NCI-H748 (cell line): Measurements from ENCODE around the gene MTG1.
"Not testable (repeated sequence)": the region's sequence is repeated elsewhere in the genome, so short reads cannot be mapped to it uniquely, and the experiment has no call there.

Source experiments
- DNase-seq: peaks from one replicate; lab custom pipeline; 2025; ENCODE audit not compliant: unreplicated experiment; lab: John Stamatoyannopoulos, UW

Gene MTG1

DNA sequence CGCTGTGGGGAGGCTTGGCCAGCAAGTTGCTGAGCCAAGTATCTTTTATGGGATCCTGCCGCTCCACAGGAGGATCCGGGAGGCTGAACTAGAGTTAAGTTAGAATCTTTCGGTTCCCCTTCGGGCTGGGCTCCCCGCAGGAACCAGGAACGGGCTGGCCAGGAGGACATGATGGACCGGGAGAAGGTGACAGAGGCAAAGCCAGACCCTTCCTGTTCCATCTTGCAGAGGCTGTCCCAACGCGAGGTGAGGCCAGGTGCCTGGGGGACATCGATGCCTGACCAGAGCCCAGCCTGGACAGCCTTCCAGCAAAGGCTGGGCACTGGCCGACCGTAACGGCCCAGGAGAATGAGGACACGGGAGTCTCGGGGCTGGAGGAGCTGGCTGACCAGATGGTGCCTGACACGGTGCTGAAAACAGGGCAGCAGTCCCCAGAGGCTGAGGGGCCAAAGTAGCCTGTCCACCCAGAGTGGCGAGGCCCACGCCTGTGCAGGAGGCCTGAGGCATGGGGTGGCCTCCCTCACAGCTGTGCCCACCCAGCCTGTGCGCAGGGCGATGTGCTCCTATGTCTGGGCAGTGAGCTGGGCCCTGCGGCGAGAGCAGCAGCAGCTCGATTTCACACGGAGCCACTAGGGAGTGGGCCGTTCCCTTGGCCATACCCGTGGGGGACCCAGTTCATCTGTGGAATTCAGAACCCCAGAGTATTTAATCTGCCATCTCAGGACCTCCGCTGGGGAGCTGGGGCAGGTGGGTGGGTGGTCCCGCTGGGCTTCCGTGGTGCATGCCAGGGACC, 16.7 kb upstream of the MTG1 start:
- DNase-seq = no peak

DNA sequence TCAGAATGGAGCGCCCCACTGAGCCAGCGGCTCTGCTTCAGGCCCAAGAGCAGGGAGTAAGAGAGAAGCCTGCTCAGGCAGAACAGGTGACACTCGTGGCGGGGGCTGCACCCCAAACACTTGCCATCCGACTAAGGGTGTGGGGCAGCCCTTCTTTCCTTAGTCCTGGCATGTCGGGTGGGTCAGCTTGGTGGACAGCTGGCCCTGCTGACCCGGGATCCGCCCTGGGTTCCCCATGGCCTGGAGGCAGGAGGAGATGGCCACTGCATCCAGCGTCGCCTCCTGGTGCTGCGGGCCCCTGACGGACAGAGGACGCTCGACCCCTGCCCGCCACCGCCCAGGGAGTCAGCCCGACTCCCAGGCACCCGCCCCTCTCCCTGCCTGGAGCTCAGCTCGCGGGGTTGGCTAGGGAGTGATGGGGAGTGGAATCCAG, 16.1 kb upstream of the MTG1 start:
- DNase-seq = no peak

DNA sequence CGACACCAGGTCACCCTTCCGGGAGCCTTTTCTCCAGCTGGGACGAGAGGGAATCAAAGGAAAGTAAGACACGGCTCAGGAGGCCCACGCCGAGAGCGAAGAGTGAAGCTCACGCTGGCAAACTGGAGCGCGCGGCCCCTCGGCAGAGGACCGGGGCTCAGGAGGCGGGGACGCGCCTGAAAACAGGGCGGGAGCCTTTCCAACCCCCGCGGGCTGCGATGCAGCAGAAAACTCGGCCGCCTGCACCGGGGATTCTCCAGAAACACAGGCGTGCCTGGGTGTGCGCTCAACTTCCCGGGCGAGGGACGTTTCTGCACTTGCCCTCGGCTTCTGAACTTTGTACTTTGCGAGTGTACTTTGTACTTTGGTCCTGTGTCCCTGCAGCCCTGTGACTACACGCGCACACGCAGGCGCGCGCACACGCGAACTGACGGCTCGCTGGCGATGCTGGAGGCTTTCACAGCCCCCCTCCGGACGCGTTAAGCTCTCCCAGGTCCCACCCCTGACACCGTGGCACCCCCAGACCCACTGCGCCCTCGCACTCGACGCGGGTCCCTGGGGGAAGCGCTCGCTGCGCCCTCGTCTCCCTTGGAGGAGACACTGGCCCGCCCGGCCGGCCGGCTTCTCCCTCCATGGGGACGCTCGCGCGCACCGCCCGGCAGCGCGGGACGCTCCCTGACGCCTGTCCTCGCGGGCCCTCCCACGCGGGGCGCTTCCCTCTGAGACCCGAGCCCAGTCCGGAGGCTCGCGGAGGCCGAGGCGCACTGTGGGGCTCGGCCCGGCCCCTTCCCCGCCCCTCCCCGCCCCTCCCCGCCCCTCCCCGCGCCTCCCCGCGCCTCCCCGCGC, 15.5 kb upstream of the MTG1 start:
- peak; percentile 62 for DNase-seq

DNA sequence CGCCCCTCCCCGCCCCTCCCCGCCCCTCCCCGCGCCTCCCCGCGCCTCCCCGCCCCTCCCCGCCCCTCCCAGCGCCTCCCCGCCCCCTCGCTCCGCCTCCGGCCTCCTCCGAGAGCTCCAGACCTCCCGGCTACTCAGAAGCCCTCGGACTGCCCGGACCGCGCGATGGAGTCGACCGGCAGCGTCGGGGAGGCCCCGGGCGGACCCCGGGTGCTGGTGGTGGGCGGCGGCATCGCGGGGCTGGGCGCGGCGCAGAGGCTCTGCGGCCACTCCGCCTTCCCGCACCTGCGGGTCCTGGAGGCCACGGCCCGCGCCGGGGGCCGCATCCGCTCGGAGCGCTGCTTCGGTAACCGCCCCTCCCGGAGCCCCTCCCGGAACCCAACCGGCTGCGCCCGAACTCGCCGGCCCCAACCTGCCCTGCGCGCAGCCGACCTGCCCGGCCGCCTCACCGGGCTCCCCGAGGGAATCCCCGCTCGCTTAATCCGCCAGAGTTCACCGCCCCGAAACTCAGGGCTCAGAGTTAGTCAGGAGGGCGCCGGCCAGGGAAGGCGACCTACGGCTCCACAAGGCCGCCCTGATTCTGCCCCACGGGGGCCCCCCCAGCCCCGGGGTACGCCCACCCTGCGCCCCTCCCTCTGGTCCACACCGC, 14.7 kb upstream of the MTG1 start, which contains the start of gene PAOX:
TSS of gene PAOX (plus strand) at position 111 of the 649 bp plus-strand sequence. CDS start at position 166, 55 bp downstream.
- DNase-seq = peak; percentile 54

DNA sequence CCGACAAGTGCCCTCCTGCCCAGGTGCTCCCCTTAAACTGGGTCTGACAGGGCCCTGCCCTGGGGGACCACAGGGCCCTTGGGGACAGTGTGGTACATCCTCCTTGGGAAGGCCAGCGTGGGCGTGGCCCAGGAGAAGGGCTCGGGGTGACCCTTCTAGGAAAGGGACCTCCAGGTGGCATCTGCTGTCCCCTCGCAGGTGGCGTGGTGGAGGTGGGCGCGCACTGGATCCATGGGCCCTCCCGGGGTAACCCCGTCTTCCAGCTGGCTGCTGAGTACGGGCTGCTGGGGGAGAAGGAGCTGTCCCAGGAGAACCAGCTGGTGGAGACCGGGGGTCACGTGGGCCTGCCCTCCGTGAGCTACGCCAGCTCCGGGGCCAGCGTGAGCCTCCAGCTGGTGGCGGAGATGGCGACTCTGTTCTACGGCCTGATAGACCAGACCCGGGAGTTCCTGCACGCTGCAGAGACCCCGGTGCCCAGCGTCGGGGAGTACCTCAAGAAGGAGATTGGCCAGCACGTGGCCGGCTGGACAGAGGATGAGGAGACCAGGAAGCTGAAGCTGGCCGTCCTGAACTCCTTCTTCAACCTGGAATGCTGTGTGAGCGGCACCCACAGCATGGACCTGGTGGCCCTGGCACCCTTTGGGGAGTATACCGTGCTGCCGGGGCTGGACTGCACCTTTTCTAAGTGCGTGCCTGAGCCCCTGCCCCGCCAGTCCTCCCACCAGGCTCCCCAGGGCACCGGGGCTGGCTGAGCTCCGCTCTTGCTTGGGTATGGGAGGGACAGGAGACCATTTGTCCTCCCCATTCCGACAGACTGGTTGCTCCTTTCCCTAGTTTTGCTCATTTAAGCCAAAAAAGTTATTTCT, 13.9 kb upstream of the MTG1 start:
- DNase-seq = no peak

DNA sequence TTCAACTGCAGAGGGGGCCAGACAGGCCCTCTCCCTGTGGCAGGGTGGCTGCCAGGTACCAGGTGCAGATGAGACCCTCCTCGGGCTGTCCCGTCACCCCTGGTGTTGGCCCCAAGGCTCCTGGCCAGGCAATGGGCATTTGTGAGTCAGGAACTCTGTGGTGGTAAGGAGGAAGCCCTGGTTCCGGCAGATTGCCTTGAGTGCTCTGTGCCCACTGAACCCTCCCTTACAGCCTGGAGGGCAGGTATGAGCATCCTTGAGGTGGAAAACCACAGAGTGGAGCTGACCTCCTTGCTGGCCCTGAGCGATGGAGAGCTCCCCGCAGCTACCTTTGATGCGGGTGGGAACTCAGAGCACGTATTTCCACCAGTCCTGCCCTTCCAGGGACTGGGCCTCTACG, 12.9 kb upstream of the MTG1 start:
- DNase-seq = no peak

DNA sequence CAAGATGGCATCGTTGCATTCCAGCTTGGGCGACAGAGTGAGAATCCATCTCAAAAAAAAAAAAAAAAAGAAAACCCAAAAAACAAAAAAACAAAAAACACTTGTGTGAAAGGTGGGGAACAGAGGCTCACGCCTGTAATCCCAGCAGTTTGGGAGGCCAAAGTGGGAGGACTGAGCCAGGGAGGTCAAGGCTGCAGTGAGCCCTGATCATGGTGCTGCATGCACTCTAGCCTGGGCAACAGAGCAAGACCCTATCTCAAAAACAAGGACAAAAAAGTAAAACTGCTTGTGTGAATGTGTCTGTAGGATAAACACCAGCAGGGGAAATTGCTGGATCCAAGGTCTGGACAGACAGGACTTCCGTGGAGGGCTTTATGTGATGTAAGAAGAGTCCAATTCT, 10.4 kb upstream of the MTG1 start:
- DNase-seq = no peak

DNA sequence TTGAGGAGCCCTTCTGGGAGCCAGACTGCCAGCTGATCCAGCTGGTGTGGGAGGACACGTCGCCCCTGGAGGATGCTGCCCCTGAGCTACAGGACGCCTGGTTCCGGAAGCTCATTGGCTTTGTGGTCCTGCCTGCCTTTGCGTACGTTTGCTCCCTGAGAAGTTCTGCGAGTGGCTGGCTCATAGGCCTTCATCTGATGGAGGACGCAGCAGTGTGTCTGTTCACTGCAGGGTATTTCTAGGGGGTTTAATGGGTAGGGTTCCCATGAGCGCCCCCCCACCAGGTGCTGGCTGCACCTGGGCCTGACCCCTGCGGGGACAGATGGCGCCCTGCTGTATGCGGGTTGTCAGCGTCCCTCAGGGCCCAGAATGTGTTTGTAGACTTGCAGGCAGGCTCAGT, 9.9 kb upstream of the MTG1 start:
- no peak for DNase-seq

DNA sequence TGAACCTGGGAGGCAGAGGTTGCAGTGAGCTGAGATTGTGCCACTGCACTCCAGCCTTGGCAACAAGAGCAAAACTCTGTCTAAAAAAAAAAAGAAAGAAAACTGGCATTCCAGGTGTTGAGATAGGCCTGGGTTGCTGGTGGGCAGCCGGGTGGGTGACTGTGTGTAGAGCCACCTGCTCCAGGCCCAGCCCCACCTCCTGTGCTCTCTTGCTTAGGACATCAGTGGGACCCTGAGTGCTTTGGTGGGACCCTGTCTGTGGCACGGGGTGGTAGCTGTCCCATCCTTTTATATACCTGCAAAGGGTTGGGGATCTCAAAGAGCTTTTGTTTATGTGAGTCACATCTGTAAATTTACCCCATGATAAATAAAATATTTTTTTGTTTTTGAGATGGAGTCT, 8.7 kb upstream of the MTG1 start:
- DNase-seq = no peak

DNA sequence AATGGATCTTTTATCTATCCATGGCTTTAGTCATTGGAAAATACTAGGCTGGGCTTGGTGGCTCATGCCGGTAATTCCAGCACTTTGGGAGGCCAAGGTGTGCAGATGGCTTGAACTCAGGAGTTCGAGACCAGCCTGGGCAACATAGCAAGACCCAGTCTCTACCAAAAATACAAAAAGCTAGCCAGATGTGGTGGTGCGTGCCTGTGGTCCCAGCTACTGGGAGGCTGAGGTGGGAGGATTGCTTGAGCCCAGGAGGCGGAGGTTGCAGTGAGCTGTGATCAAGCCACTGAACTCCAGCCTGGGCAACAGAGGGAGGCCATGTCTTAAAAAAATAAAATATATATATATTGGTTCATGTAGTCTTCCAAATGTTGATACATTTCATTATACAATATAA, 7.0 kb upstream of the MTG1 start:
- not testable (repeated sequence) for DNase-seq

DNA sequence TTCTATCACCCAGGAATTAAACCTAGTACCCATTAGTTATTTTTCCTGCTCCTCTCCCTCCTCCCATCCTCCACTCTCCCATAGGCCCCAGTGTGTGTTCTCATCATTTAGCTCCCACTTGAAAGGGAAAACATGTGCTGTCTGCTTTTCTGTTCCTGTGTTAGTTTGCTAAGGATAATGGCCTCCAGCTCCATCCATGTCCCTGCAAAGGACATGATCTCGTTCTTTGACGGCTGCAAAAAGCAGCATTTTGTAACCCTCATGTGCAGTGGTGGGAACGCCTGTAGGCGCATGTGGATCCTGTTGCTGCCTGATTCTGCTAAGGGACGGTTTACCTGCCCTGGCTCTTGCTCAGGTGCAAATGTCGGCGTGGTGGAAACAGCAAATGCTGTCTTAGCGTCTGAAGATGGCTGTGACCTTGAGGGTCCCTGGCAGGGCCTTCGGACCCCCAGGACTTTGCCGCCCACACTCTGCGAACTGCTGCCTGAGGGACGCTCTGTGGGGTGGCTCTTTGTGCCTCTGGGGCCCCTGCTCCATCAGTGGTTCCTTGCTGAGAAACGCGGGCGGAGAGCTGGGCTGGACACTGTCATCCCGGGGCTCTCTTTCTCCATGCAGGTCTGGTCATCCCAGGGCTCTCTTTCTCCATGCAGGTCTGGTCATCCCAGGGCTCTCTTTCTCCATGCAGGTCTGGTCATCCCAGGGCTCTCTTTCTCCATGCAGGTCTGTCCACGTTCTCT, 5.6 kb upstream of the MTG1 start:
- DNase-seq = no peak

DNA sequence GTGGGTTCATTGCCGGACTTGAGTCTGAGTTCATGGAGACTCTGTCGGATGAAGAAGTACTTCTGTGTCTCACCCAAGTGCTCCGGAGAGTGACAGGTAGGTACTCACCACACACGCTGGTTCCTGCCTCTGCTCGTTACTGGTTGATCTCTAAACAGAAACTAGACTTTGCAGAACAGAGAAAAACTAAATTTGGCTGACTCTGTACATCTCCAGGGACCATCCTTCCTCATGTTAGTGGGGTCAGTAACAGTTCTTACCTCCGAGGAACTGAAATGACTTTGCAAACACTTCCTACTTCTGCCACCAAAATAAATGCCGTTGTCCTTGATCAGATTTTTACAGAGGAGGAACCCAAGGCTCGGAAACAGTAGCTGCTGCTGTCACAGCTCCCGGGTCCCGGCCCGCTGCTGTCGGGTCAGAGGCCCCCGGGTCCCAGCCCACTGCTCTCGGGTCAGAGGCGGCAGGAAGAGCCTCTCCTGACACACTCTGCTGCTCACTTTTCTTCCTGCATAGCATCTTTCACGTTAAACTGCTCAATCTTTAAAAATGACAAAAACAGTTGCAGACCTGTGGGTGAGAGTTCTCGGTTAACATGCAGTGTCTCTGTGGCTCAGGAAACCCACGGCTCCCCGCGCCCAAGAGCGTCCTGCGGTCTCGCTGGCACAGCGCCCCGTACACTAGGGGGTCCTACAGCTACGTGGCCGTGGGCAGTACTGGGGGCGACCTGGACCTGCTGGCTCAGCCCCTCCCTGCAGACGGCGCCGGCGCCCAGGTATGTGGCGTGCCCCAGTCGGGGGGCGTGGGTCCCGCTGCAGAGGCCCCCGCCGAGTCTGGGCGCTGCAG, 4.8 kb upstream of the MTG1 start:
- DNase-seq = no peak

DNA sequence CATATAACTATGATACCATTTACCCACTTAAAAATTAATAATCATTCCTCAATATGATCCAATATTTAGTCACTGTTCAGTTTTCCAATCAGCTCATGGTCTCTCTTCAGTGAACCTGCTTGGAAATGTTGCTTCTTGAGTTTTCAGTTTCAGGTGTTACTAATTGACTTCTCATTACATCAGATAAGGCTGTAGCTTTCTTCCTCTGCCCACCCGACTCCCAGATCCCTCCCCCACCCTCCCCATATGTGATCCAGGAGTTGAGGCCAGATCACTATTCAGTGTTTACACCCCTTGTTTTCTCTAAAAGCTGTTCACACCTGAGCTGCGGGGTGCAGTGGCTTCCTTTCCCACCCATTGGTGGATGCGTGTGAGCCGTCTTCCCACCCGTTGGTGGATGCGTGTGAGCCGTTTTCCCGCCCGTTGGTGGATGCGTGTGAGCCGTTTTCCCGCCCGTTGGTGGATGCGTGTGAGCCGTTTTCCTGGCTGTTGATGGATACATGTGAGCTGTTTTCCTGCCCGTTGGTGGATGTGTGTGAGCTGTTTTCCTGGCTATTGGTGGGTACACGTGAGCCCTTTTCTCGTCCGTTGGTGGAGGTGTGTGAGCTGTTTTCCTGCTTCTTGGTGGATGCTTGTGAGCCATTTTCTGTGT, 3.2 kb upstream of the MTG1 start:
- no peak for DNase-seq

DNA sequence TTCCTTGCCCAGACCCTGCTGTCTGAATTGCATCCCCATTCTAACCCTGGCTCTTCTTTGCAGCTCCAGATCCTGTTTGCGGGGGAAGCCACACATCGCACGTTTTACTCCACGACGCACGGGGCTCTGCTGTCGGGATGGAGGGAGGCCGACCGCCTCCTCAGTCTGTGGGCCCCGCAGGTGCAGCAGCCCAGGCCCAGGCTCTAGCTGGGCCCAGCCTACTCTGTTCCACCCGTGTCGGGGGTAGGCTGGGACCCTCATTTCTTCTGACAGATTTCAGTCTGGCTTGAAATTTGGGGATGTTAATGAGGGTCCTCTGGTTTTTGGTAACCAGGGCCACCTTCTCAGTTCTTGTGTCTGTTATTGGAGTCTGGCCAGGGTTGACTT, 2.7 kb upstream of the MTG1 start:
- DNase-seq = no peak

DNA sequence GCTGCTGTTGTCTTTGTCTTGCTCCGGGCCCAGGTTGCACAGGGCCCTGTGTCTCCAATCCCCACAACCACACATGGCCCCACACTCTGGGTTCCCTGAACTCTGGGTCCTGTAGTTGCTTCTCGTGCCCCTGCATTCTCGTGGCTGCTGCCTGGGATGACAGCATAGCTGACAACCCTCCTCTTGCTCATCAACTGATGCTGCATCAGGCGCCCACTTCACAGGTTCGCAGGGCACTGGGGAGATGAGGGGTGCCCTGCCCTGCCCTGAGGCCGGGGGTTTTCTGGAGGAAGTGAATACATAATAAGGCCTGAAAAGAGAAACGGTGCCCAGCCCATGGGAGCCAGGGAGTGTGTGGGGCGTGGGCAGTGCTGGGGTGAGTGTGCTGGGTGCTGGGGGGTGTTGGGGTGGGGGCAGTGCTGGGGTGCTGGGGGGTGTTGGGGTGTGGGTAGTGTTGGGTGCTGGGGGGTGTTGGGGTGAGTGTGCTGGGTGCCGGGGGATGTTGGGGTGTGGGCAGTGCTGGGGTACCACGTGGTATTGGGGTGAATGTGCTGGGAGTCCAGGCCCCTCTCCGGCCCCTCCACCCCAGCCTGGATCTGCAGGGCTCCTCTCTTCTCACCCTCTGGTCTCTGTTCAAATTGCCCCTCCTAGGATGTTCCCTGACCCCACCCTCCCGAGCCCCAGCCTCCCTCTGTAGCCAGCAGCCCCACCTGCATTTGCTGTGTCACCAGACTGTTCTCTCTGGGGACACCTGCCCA, 2.0 kb upstream of the MTG1 start:
- no peak for DNase-seq

DNA sequence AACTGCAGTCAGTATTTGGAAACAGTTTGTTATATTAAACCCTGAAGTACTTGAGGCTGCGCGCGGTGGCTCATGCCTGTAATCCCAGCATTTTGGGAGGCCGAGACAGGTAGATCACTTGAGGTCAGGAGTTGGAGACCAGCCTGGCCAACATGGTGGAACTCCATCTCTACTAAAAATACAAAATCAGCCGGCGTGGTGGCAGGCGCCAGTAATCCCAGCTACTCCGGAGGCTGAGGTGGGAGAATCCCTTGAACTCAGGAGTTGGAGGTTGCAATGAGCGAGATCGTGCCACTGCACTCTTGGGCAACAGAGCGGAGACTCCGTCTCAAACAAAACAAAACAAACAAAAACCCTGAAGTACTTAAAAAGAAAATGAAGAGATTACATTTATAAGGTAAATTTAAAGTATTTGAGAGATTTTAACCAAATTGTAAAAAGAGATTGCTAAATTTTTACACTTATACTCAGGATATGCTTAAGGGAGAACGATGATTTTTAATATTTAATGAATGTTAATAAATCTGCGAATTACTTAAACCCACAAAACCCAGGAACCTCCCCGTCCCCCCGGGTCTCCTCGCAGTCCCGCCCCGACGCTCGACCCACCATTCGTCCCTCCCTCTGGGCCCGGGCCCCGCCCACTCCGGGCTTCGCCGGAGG, 425 bp upstream of the MTG1 start:
- DNase-seq = no peak

DNA sequence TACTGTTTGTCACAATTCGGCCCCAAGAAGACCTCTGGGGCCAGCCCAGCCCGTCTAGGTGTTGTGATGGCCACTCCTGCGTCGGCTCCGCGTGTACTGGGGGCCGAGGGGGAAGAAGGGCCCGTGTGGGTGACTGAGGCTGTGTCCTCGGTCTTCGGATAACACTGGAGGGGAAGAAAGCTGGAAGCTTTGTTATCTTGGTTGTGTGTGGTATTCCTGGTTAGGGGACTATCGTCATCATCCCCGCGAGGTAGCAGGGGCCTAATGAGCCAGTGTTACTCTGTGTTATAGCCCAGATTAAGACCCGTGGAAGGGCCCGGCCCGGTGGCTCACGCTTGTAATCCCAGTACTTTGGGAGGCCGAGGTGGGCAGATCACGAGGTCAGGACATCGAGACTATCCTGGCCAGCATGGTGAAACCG, 854 bp downstream of the MTG1 start:
- no peak for DNase-seq
